ENCODE data around the gene ATG4A.

Gene ATG4A

GRCh38 chrX:108171671-108172070 is 80.1 kb downstream of the ATG4A start:
- no peak for DNase-seq

GRCh38 chrX:108173874-108174273 is 82.3 kb downstream of the ATG4A start:
- DNase-seq: no peak

GRCh38 chrX:108177351-108178142 is 86.0 kb downstream of the ATG4A start:
- peak; percentile 17 for DNase-seq

DNA sequence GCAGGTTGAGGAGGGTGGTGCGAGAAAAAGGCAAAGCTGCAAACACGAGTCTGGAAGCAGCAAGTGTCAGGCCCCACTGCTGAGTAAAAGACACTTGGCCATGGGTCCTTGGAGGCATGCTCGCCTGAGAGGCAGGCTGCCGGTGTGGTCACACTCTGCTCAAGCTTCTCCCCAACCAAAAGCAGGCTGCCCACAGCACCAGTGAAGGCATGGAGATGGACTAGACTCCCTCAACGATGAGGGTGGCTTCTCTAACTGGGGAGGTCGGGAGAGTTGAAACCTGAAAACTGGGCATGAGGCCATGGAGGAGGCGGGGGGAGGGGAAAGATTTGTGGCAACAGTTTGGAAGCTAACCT is 86.5 kb downstream of the ATG4A start:
- no peak for DNase-seq

- no peak for DNase-seq
These were observed 95.2 kb downstream of the ATG4A start for GRCh38 chrX:108186811-108187210.

DNA sequence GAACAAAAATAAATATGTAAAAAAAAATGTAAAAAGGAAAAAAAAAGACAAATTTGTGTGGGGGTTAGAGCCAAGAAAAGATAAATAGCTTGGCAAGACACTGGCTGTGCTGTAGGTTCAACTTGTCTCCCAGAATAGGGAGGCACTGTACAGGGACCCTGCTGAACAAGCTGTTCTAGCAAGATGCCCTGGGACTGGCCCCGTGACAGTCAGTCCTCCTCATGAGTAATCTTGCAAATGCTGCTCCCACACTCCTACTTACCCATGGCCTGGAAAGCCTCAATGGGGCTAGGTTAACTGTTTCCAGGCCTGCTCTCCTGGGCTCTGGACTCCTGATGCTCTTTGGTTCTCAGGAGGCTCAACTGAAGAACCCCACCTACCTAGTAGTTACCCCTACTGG is 106.8 kb downstream of the ATG4A start:
- no peak for DNase-seq

- DNase-seq: no peak
These were observed 107.5 kb downstream of the ATG4A start for GRCh38 chrX:108199041-108199440.

- peak; percentile 59 for DNase-seq
These were observed 108.1 kb downstream of the ATG4A start for GRCh38 chrX:108199691-108200090.

GRCh38 chrX:108203540-108203939 is 112.0 kb downstream of the ATG4A start:
- DNase-seq: no peak
